ENCODE data around the gene C13orf46. TPM values are rescaled to one million over a fixed set of nuclear protein-coding genes. Genes with fewer than 3 reads are reported as not detected.

C13orf46 gene
- total and polyA plus RNA-seq, 2 of the 8 experiments (the other 6 are each of a cell fraction or from before 2014, with no cell fraction given) = 0.23 to 0.28 TPM

- TF ChIP-seq BCL11A (IDR thresholded peaks at IDR 0.05; ENCODE audit: low read depth in 2 of 2, low read length in 2 of 2) = no peak
Observed at GRCh38 chr13:113977976-113978375, 4.1 kb upstream of the C13orf46 start (continued).

All from H1 (cell line).